ENCODE measurements around the gene PRIMPOL.

Gene PRIMPOL

DNA sequence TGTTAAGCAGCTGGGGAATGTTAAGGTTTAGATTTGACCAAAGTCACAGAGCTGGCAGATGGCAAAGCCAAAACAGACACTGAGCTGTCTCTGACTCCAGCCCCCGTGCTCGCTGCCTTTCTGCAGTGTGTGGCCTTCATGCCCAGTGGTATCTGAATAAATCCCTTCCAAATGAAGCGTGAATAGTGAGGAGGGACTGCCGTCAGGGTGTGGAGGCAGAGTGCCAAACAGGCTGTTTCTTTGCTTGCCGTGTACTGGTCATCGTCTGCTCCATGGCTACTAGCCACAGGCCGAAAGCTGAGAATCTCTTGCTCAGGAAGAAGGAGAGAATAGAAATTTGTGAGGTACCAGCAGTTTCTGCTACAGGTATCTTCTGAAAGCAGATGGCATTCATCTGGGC lies 19.7 kb downstream of the PRIMPOL start:
- no peaks in the 10 kb centered on the region for H3K27me3 ChIP-seq (ENCODE audit: insufficient read depth, poor library complexity, severe bottlenecking)
- no peaks in the 10 kb centered on the region for H3K9me3 ChIP-seq (ENCODE audit: severe bottlenecking)
- H3K4me1 ChIP-seq (ENCODE audit: insufficient read depth, poor library complexity, severe bottlenecking), result peaks cover 8% of the 10 kb centered on the region
- DNase-seq (ENCODE audit: low spot score) (no peak), ATAC-seq (ENCODE audit: low read depth) (no peak)
- no peak overlapping the region for H3K4me3 ChIP-seq (ENCODE audit: severe bottlenecking)
- TF ChIP-seq, protein P1, sequence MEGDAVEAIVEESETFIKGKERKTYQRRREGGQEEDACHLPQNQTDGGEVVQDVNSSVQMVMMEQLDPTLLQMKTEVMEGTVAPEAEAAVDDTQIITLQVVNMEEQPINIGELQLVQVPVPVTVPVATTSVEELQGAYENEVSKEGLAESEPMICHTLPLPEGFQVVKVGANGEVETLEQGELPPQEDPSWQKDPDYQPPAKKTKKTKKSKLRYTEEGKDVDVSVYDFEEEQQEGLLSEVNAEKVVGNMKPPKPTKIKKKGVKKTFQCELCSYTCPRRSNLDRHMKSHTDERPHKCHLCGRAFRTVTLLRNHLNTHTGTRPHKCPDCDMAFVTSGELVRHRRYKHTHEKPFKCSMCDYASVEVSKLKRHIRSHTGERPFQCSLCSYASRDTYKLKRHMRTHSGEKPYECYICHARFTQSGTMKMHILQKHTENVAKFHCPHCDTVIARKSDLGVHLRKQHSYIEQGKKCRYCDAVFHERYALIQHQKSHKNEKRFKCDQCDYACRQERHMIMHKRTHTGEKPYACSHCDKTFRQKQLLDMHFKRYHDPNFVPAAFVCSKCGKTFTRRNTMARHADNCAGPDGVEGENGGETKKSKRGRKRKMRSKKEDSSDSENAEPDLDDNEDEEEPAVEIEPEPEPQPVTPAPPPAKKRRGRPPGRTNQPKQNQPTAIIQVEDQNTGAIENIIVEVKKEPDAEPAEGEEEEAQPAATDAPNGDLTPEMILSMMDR (IDR thresholded peaks at IDR 0.05; ENCODE audit: poor library complexity, severe bottlenecking), result no peak
- peaks cover 69% of the 10 kb centered on the region for H3K36me3 ChIP-seq (ENCODE audit: low read depth)
- no peak overlapping the region for H3K27ac ChIP-seq (ENCODE audit: poor library complexity, severe bottlenecking)

DNA sequence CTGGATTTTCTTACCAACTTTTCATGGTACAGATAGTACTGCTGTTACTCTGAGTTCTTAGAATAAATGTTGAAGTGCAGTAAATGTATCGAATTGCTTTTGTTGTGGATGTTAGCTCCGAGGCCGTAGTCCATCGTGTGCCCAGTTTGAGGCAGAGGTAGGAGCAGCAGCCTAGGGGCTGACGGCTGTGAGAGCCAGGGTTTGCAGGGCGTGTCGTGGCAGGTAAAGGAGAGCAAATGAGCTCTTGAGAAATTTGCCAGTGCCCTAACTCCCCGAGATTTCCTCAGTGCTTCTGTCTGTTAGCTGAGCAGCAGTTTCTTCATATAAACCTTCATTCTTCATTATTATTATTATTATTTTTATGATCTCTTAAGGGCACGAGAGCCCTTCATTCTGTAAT lies 21.6 kb downstream of the PRIMPOL start:
- Histone ChIP-seq H3K9me3 (ENCODE audit: severe bottlenecking) (no peaks in the 10 kb centered on the region), H3K27ac (ENCODE audit: poor library complexity, severe bottlenecking) (no peak overlapping the region), H3K36me3 (ENCODE audit: low read depth) (peaks cover 70% of the 10 kb centered on the region), H3K27me3 (ENCODE audit: insufficient read depth, poor library complexity, severe bottlenecking) (no peaks in the 10 kb centered on the region), H3K4me1 (ENCODE audit: insufficient read depth, poor library complexity, severe bottlenecking) (peaks cover 8% of the 10 kb centered on the region), H3K4me3 (ENCODE audit: severe bottlenecking) (no peak overlapping the region)
- ATAC-seq (ENCODE audit: low read depth) (peak; percentile 89), DNase-seq (ENCODE audit: low spot score) (no peak)
- TF ChIP-seq, protein P1 (IDR thresholded peaks at IDR 0.05; ENCODE audit: poor library complexity, severe bottlenecking), result no peak

DNA sequence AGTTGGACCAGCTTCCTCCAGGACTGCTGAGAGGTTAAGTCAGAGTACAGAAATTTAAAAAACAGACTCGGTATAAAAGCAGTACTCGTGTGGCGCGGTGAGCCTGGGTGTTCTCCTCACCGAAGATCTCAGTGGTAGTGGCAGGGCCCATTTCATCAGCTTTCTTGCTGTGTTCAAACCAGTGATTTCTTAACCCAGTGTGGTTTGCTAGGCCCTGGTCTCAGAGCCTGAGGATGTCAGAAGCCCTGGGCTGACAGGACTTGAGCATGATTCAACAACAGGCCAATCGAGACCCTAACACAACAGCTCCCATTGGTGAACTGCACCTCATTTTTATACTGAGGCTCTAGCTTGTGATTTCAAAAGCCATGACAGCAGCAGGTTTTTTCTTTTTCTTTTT lies 23.2 kb downstream of the PRIMPOL start:
- no peak overlapping the region for H3K4me3 ChIP-seq (ENCODE audit: severe bottlenecking)
- DNase-seq (ENCODE audit: low spot score) (no peak), ATAC-seq (ENCODE audit: low read depth) (no peak)
- H3K27ac ChIP-seq (ENCODE audit: poor library complexity, severe bottlenecking), result no peak overlapping the region
- peaks cover 60% of the 10 kb centered on the region for H3K36me3 ChIP-seq (ENCODE audit: low read depth)
- H3K27me3 ChIP-seq (ENCODE audit: insufficient read depth, poor library complexity, severe bottlenecking), result no peaks in the 10 kb centered on the region
- H3K9me3 ChIP-seq (ENCODE audit: severe bottlenecking), result no peaks in the 10 kb centered on the region
- H3K4me1 ChIP-seq (ENCODE audit: insufficient read depth, poor library complexity, severe bottlenecking), result peaks cover 8% of the 10 kb centered on the region
- TF ChIP-seq, protein P1 (IDR thresholded peaks at IDR 0.05; ENCODE audit: poor library complexity, severe bottlenecking), result no peak

DNA sequence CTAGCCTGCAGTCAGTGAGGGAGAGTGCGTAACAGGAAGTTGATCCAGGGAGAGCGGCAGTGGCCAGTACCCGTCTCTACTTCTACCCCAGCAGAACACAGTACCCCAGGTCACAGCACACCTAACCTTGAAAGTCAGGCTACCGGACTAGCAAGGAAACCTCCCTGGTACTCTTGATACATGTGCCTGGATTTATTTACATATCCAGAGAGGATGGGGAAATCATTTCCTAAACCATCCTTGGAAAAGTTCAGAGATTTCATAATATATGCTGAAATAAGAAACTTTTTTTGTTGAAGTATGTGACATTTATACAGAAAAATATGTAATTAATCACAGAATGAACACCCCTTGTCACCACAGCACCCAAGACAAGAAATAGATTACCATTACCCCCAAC lies 24.5 kb downstream of the PRIMPOL start:
- TF ChIP-seq, protein P1 (IDR thresholded peaks at IDR 0.05; ENCODE audit: poor library complexity, severe bottlenecking), result no peak
- Histone ChIP-seq H3K4me3 (ENCODE audit: severe bottlenecking) (no peak overlapping the region), H3K9me3 (ENCODE audit: severe bottlenecking) (no peaks in the 10 kb centered on the region), H3K4me1 (ENCODE audit: insufficient read depth, poor library complexity, severe bottlenecking) (peaks cover 8% of the 10 kb centered on the region), H3K27ac (ENCODE audit: poor library complexity, severe bottlenecking) (no peak overlapping the region), H3K27me3 (ENCODE audit: insufficient read depth, poor library complexity, severe bottlenecking) (no peaks in the 10 kb centered on the region), H3K36me3 (ENCODE audit: low read depth) (peaks cover 59% of the 10 kb centered on the region)
- DNase-seq (ENCODE audit: low spot score), result no peak
- no peak for ATAC-seq (ENCODE audit: low read depth)

DNA sequence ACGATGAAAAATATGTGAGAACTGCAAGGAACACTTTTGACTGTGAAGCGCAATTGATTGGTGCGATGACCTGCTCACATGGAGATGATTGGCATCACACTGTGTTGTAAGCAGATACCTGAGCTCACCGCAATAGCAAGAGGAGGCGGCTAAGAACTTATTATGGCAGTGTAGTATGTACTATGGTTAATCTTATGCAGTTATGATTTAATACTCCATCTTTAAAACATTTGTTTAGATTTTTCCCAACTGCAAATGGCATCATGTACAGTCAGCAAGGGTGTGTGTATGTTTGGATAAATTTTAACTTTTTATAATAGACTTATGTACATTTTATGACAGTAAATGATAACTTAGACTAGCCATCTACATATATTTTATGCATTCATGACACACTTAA lies 25.5 kb downstream of the PRIMPOL start:
- TF ChIP-seq, protein P1 (IDR thresholded peaks at IDR 0.05; ENCODE audit: poor library complexity, severe bottlenecking), result no peak
- H3K9me3 ChIP-seq (ENCODE audit: severe bottlenecking), result no peaks in the 10 kb centered on the region
- ATAC-seq (ENCODE audit: low read depth) (no peak), DNase-seq (ENCODE audit: low spot score) (no peak)
- H3K4me1 ChIP-seq (ENCODE audit: insufficient read depth, poor library complexity, severe bottlenecking), result peaks cover 8% of the 10 kb centered on the region
- H3K27me3 ChIP-seq (ENCODE audit: insufficient read depth, poor library complexity, severe bottlenecking), result no peaks in the 10 kb centered on the region
- H3K27ac ChIP-seq (ENCODE audit: poor library complexity, severe bottlenecking), result no peak overlapping the region
- H3K4me3 ChIP-seq (ENCODE audit: severe bottlenecking), result no peak overlapping the region
- peaks cover 60% of the 10 kb centered on the region for H3K36me3 ChIP-seq (ENCODE audit: low read depth)

Measured in RWPE2 (cell line).